Ureter (tissue), 1 donor: Measurements from ENCODE around the gene TRIM69. TPM values are rescaled to one million over a fixed set of nuclear protein-coding genes. Genes with fewer than 3 reads are reported as not detected.

Source experiments
- DNase-seq: peaks from one replicate; pipeline ENCODE4 v3.0.0-alpha.2; 2020; ENCODE audit warnings: low spot score
- total RNA-seq: library from RNA; stranded (reverse); gene quantifications from one replicate; pipeline ENCODE4 v1.2.4, GENCODE V29; 2023
- donor health status: DM: yes; HTN: yes; CAD: no.

TRIM69 gene
- total RNA-seq, 1 donor from 2014 or later, result 25.7 TPM

GRCh38 chr15:44804298-44805046, 68.1 kb downstream of the TRIM69 start:
- no peak for DNase-seq

GRCh38 chr15:44808557-44808956, 72.2 kb downstream of the TRIM69 start:
- no peak for DNase-seq

GRCh38 chr15:44810237-44810636, 73.9 kb downstream of the TRIM69 start:
- DNase-seq, result no peak

- no peak for DNase-seq
Measured at GRCh38 chr15:44811337-44811736, 75.0 kb downstream of the TRIM69 start.

- DNase-seq, result peak; percentile 70
Measured at GRCh38 chr15:44812029-44812517, 75.7 kb downstream of the TRIM69 start.

- DNase-seq, result no peak
Measured at GRCh38 chr15:44813231-44813630, 76.9 kb downstream of the TRIM69 start.

Other genes with a start within 250 kb of the TRIM69 start
- 82.9 TPM for gene EIF3J, start 199.4 kb upstream of the TRIM69 start, total RNA-seq
- gene SPG11, start 72.9 kb upstream of the TRIM69 start, total RNA-seq, result 155 TPM
- 4.0 TPM for gene PATL2, start 25.2 kb upstream of the TRIM69 start, total RNA-seq
- 1,566 TPM for gene B2M, start 25.0 kb upstream of the TRIM69 start, total RNA-seq
- not detected for gene TERB2, start 220.2 kb downstream of the TRIM69 start, total RNA-seq